Measurements from ENCODE around the gene GPBP1. TPM values are rescaled to one million over a fixed set of nuclear protein-coding genes. Genes with fewer than 3 reads are reported as not detected.

The GPBP1 gene
- total RNA-seq, 2 experiments from 2014 or later: 91.8 to 116 TPM

DNA sequence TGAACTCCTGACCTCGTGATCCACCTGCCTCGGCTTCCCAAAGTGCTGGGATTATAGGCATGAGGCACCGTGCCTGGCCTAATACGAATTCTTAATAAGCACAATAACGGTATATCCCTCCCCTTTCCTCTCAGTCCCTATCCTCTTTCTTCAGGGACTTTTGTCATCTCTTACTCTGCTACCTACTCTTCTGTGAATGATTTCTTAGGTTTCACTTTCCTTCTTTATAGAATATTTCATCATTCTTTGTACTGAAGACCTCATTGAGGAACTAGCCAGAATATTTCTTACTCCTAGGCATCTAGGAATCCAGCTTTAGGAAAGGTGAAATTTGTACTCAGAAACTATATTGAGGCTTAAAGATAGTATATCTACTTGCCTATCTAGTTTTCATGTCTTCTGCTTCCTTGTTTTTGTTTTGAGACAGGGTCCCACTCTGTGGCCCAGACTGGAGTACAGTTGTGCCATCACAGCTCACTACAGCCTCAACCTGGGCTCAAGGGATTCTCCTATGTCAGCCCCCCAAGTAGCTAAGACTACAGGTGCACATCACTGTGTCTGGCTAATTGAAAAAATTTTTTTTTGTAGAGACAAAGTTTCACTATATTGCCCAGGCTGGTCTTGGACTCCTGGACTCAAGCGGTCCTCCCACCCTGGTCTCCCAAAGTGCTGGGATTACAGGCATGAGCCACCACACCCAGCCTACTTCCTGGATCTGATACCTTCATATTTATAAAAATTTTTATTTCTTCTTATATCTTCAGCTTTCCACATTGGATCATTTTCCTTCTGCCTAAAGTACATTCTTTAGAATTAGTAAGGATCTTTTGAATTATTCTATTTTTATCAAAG is 69.7 kb downstream of the GPBP1 start:
- Mint-ChIP-seq H3K9me3 (ENCODE audit: low read depth) (no peaks in the 10 kb centered on the region), H3K36me3 (ENCODE audit: low read depth) (peaks cover 35% of the 10 kb centered on the region), H3K27me3 (no peaks in the 10 kb centered on the region), H3K27ac (peak overlapping the region; percentile 81), H3K4me1 (peaks cover 39% of the 10 kb centered on the region), H3K4me3 (no peak overlapping the region)
- intact Hi-C loops (cut with DNase I, micrococcal nuclease): no loop called here
- DNase-seq (no peak), ATAC-seq (peak; percentile 85)
- CTCF ChIA-PET: interaction anchor here (1.2 kb wide), 1 partner anchor 247 kb away, joined by 3 read pairs; no protein-coding TSS in a partner anchor
- POLR2A ChIA-PET: no interaction called here

DNA sequence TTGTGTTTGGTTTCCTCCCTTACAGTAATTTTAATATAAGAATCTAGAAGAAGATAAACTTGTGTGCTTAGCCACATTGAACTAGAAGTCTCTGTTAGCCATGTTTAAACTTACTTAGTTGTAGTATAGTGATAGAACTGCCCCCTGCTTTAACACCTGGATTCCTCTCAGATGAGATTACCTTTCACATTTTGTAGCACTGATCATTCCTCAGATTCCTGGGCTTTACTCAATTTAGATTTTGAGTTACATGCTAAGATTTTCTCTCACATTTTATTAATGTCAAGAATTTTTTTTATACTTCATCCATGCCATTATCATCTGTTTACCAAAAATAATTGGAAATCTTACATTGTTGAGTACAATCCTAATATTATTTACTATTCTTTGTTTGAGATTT is 70.5 kb downstream of the GPBP1 start:
- CTCF ChIA-PET: interaction anchor here (1.2 kb wide), 1 partner anchor 248 kb away, joined by 3 read pairs; no protein-coding TSS in a partner anchor
- H3K36me3 Mint-ChIP-seq (ENCODE audit: low read depth): peaks cover 37% of the 10 kb centered on the region
- no peaks in the 10 kb centered on the region for H3K9me3 Mint-ChIP-seq (ENCODE audit: low read depth)
- POLR2A ChIA-PET: no interaction called here
- intact Hi-C loops (cut with DNase I, micrococcal nuclease): no loop called here
- H3K27ac Mint-ChIP-seq: peak overlapping the region; percentile 81
- H3K27me3 Mint-ChIP-seq: no peaks in the 10 kb centered on the region
- no peak for ATAC-seq
- peaks cover 39% of the 10 kb centered on the region for H3K4me1 Mint-ChIP-seq
- no peak for DNase-seq
- no peak overlapping the region for H3K4me3 Mint-ChIP-seq

DNA sequence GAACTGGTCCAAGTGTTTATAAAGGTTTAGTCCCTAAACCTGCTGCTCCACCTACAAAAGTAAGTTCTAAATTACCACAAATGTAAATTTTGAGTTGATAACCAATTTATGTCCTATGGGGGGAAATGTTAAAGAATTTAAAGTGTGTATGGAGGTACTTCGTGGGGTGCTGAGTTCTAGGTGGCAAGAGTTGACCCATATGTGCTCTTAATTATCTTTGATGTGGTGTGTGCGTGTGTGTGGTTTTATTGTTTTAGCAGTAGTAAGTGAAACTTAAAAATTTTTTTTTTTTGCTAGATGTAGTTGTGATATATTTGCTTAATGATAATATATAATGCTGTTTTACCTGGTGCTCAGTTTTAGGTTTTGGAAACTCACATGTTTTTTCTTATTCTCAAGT is 72.6 kb downstream of the GPBP1 start:
- ATAC-seq (no peak), DNase-seq (no peak)
- CTCF ChIA-PET: interaction anchor here (0.6 to 1.4 kb wide), 2 partner anchors 11 to 86 kb away, joined by 3 to 4 read pairs; no protein-coding TSS in a partner anchor
- Mint-ChIP-seq H3K36me3 (ENCODE audit: low read depth) (peaks cover 45% of the 10 kb centered on the region), H3K4me1 (peaks cover 48% of the 10 kb centered on the region), H3K27ac (peak overlapping the region; percentile 59), H3K27me3 (no peaks in the 10 kb centered on the region), H3K9me3 (ENCODE audit: low read depth) (no peaks in the 10 kb centered on the region), H3K4me3 (no peak overlapping the region)
- intact Hi-C loops (cut with DNase I, micrococcal nuclease): no loop called here
- POLR2A ChIA-PET: interaction anchor here (0.7 kb wide), 1 partner anchor 402 kb away, joined by 6 read pairs; no protein-coding TSS in a partner anchor

DNA sequence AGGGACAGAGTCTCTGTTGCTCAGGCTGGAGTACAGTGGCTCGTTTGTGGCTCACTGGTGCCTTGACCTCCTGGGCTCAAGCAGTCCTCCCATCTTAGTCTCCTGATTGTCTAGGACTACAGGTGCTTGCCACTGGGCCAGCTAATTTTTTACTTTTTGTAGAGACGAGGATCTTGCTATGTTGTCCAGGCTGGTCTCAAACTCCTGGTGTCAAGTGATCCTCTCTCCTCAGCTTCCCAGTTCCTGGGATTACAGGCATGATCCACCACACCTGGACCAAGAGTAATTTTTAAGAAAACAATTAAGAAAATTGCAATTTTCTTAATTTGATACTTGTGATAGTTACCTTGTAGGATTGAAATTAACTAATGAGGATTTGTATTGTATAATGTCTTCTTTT is 73.9 kb downstream of the GPBP1 start:
- ATAC-seq (no peak), DNase-seq (no peak)
- no peaks in the 10 kb centered on the region for H3K9me3 Mint-ChIP-seq (ENCODE audit: low read depth)
- no peak overlapping the region for H3K4me3 Mint-ChIP-seq
- no peak overlapping the region for H3K27ac Mint-ChIP-seq
- no peaks in the 10 kb centered on the region for H3K27me3 Mint-ChIP-seq
- CTCF ChIA-PET: no interaction called here
- peaks cover 51% of the 10 kb centered on the region for H3K36me3 Mint-ChIP-seq (ENCODE audit: low read depth)
- intact Hi-C loops (cut with DNase I, micrococcal nuclease): no loop called here
- POLR2A ChIA-PET: no interaction called here
- H3K4me1 Mint-ChIP-seq: peaks cover 47% of the 10 kb centered on the region

DNA sequence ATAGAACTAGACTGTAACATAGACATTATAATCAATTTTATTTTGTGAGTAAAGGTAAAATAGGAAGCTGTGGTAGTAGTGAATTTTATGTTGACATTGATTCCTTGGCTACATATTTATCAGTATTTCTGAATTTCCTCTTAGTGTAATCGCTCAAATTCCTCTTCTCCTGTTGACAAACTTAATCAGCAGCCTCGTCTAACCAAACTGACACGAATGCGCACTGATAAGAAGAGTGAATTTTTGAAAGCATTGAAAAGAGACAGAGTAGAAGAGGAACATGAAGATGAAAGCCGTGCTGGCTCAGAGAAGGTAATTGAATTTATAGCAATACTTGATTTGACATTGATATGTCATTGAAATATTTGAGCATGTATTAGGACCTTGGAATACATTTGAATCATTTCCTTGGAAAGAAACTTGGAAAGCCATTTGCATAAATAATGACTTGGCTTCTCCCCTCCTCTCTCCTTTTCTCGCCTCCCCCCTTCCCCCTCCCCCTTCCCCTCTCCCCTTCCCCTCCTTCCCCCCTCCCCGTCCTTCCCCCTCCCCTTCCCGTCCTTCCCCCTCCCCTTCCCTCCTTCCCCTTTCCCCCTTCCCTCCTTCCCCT is 75.5 kb downstream of the GPBP1 start:
- Mint-ChIP-seq H3K9me3 (ENCODE audit: low read depth) (no peaks in the 10 kb centered on the region), H3K27me3 (no peaks in the 10 kb centered on the region), H3K27ac (peak overlapping the region; percentile 51), H3K4me1 (peaks cover 35% of the 10 kb centered on the region), H3K36me3 (ENCODE audit: low read depth) (peaks cover 53% of the 10 kb centered on the region), H3K4me3 (no peak overlapping the region)
- CTCF ChIA-PET: no interaction called here
- ATAC-seq (no peak), DNase-seq (no peak)
- intact Hi-C loops (cut with DNase I, micrococcal nuclease): no loop called here
- POLR2A ChIA-PET: no interaction called here

DNA sequence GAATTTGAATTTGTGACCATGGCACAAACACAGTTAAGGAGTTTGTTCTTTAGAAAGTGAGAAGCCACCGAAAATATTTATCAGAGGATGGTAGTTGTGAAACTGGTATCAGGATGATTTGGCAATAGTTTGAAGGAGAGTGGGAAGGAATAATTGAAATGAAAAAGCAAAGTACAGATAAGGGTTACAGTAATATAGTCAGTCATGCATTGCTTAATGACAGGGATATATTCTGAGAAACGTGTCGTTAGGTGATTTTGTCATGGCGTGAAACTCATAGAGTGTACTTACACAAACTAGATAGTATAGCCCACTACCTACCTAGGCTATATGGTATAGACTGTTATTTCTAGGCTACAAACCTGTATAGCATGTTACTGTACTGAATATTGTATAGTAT is 84.2 kb downstream of the GPBP1 start:
- H3K27ac Mint-ChIP-seq: peak overlapping the region; percentile 58
- ChIA-PET CTCF (no interaction called here), POLR2A (no interaction called here)
- no peaks in the 10 kb centered on the region for H3K27me3 Mint-ChIP-seq
- no peak overlapping the region for H3K4me3 Mint-ChIP-seq
- no peaks in the 10 kb centered on the region for H3K9me3 Mint-ChIP-seq (ENCODE audit: low read depth)
- intact Hi-C loops (cut with DNase I, micrococcal nuclease): no loop called here
- ATAC-seq (peak; percentile 84), DNase-seq (no peak)
- peaks cover 50% of the 10 kb centered on the region for H3K4me1 Mint-ChIP-seq
- peaks cover 63% of the 10 kb centered on the region for H3K36me3 Mint-ChIP-seq (ENCODE audit: low read depth)

DNA sequence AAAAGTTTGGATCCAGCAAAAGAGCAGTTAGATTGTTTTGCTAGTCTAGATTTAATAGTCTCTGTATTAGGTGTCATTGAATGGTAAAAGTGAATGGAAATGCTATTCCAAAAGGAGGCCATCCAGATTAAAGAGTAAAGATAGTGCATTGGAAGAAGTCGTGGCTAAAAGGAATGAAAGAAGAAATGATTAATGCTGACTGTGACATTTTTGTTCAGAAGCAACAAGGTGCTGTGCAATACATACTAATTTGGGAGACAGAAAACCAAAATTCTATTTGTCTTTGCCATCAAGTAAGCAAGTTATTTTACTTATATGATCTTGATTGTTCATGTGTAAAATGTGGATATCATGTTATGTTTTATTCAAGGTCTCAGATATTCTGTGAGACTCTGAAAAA is 85.1 kb downstream of the GPBP1 start:
- Mint-ChIP-seq H3K27ac (peak overlapping the region; percentile 60), H3K27me3 (no peaks in the 10 kb centered on the region), H3K4me3 (no peak overlapping the region), H3K36me3 (ENCODE audit: low read depth) (peaks cover 68% of the 10 kb centered on the region), H3K9me3 (ENCODE audit: low read depth) (no peaks in the 10 kb centered on the region), H3K4me1 (peaks cover 51% of the 10 kb centered on the region)
- ChIA-PET POLR2A (no interaction called here), CTCF (interaction anchor here (1.3 kb wide), 1 partner anchor 39 kb away, joined by 3 read pairs; no protein-coding TSS in a partner anchor)
- ATAC-seq: no peak
- intact Hi-C loops (cut with DNase I, micrococcal nuclease): no loop called here
- no peak for DNase-seq

DNA sequence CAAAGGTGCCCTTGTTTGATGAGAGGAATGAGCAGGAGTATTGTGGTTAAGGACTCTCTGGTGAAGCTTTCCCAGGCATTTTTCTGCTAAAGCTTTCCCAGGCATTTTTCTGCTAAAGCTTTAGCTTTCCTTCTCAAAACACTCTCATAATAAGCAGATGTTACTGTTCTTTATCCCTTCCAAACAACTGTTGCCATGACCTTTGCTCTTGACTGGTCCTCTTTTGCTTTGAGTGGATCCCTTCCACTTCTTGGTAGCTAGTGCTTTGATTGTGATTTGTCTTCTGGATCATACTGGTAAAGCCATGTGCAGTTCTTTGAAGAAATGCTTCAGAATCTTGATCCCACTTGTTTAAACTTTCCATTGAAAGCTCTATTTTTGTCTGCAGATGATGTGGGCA is 85.8 kb downstream of the GPBP1 start:
- ATAC-seq (peak; percentile 27), DNase-seq (no peak)
- peaks cover 64% of the 10 kb centered on the region for H3K36me3 Mint-ChIP-seq (ENCODE audit: low read depth)
- CTCF ChIA-PET: interaction anchor here (1.0 to 1.3 kb wide), 2 partner anchors 38 to 68 kb away, joined by 3 read pairs; no protein-coding TSS in a partner anchor
- intact Hi-C loops (cut with DNase I, micrococcal nuclease): no loop called here
- H3K27me3 Mint-ChIP-seq: no peaks in the 10 kb centered on the region
- POLR2A ChIA-PET: no interaction called here
- H3K4me1 Mint-ChIP-seq: peaks cover 51% of the 10 kb centered on the region
- H3K27ac Mint-ChIP-seq: peak overlapping the region; percentile 53
- H3K9me3 Mint-ChIP-seq (ENCODE audit: low read depth): no peaks in the 10 kb centered on the region
- no peak overlapping the region for H3K4me3 Mint-ChIP-seq

DNA sequence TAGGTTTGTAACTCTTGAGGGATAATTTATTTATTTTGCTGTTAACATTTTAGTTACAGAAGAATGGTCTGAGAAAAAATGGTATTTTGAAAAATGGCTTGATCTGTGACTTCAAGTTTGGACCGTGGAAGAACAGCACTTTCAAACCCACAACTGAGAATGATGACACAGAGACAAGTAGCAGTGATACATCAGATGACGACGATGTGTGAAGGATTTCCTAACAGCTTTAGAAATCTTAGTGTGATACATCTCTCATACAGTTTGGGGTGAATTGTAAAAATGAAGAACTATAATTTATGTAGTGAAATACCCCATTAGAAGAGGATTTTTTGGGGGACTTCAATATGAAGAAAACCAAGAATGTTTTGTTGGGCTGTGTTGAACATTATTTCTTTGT is 88.7 kb downstream of the GPBP1 start:
- Mint-ChIP-seq H3K27ac (peak overlapping the region; percentile 14), H3K36me3 (ENCODE audit: low read depth) (peaks cover 53% of the 10 kb centered on the region), H3K4me1 (peaks cover 48% of the 10 kb centered on the region), H3K9me3 (ENCODE audit: low read depth) (no peaks in the 10 kb centered on the region), H3K27me3 (no peaks in the 10 kb centered on the region), H3K4me3 (no peak overlapping the region)
- ChIA-PET CTCF (no interaction called here), POLR2A (no interaction called here)
- no peak for DNase-seq
- intact Hi-C loops (cut with DNase I, micrococcal nuclease): no loop called here
- peak; percentile 49 for ATAC-seq

DNA sequence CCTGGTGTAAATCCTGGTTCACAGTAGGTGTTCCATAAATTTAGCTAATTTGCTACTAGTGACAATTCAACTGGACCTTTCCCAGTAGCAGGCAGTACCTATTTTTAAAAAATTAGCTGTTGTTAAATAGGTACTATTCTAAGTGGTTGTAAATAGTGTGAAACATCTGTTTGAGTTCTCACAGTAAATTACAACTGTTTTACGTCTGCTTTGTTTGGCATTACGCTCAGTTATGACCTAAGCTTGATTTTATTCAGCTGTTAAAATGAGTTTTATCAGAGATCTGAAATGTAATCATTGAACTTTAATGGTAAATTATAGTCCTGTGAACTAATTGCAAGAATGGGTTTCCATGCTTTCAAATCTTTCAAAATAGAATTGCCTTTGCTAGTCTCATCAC is 93.9 kb downstream of the GPBP1 start:
- CTCF ChIA-PET: interaction anchor here (0.9 kb wide), 1 partner anchor 10 kb away, joined by 3 read pairs; no protein-coding TSS in a partner anchor
- Mint-ChIP-seq H3K36me3 (ENCODE audit: low read depth) (peaks cover 10% of the 10 kb centered on the region), H3K27ac (no peak overlapping the region), H3K4me1 (peaks cover 2% of the 10 kb centered on the region), H3K4me3 (no peak overlapping the region), H3K9me3 (ENCODE audit: low read depth) (no peaks in the 10 kb centered on the region), H3K27me3 (no peaks in the 10 kb centered on the region)
- DNase-seq (no peak), ATAC-seq (no peak)
- POLR2A ChIA-PET: interaction anchor here (0.6 kb wide), 1 partner anchor 101 kb away, joined by 3 read pairs; no protein-coding TSS in a partner anchor
- intact Hi-C loops (cut with DNase I, micrococcal nuclease): no loop called here

DNA sequence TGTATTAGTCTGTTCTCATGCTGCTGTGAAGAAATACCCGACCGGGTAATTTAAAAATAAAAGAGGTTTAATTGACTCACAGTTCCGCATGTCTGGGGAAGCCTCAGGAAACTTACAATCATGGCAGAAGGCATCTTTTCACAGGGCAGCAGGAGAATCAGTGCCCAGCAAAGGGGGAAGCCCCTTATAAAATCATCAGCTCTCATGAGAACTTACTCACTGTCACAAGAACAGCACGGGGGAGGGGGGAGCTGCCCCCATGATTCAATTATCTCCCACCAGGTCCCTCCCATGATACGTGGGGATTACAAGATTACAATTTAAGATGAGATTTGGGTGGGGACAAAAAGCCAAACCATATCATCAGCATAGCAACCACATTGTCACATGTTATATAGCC is 102.5 kb downstream of the GPBP1 start:
- ATAC-seq: peak; percentile 23
- CTCF ChIA-PET: no interaction called here
- intact Hi-C loops (cut with DNase I, micrococcal nuclease): loop anchor here (2.0 to 5.0 kb wide), 2 partner anchors 376 to 1004 kb away; no protein-coding TSS in a partner anchor
- no peak overlapping the region for H3K27ac Mint-ChIP-seq
- H3K9me3 Mint-ChIP-seq (ENCODE audit: low read depth): no peaks in the 10 kb centered on the region
- H3K4me1 Mint-ChIP-seq: no peaks in the 10 kb centered on the region
- no peaks in the 10 kb centered on the region for H3K36me3 Mint-ChIP-seq (ENCODE audit: low read depth)
- no peak overlapping the region for H3K4me3 Mint-ChIP-seq
- H3K27me3 Mint-ChIP-seq: peaks cover 3% of the 10 kb centered on the region
- DNase-seq: no peak
- POLR2A ChIA-PET: no interaction called here

DNA sequence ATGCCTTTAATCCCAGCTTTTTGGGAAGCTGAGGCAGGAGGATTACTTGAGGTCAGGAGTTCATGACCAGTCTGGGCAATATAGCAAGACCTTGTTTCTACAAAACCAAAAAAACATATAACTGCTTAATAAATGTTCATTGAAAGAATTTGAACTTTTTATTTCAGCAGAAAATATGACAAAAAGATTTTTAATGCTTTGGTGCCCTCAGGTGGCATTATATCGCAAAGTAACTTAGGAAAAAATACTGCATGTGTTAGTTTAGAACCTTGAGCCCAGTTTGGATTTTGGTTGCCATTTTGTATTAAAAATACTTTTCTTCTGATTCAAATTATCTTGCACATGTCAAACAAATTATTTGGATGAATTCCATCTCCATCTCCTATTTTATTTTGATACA is 103.2 kb downstream of the GPBP1 start:
- POLR2A ChIA-PET: no interaction called here
- DNase-seq (no peak), ATAC-seq (no peak)
- no peaks in the 10 kb centered on the region for H3K4me1 Mint-ChIP-seq
- CTCF ChIA-PET: interaction anchor here (0.9 kb wide), 2 partner anchors 9 to 377 kb away, joined by 3 to 4 read pairs; no protein-coding TSS in a partner anchor
- no peak overlapping the region for H3K27ac Mint-ChIP-seq
- peaks cover 3% of the 10 kb centered on the region for H3K27me3 Mint-ChIP-seq
- H3K9me3 Mint-ChIP-seq (ENCODE audit: low read depth): no peaks in the 10 kb centered on the region
- no peak overlapping the region for H3K4me3 Mint-ChIP-seq
- intact Hi-C loops (cut with DNase I, micrococcal nuclease): loop anchor here (1.0 to 5.0 kb wide), 3 partner anchors 376 to 1005 kb away; no protein-coding TSS in a partner anchor
- H3K36me3 Mint-ChIP-seq (ENCODE audit: low read depth): no peaks in the 10 kb centered on the region
